Measurements from ENCODE around the gene PPTC7.

DNA sequence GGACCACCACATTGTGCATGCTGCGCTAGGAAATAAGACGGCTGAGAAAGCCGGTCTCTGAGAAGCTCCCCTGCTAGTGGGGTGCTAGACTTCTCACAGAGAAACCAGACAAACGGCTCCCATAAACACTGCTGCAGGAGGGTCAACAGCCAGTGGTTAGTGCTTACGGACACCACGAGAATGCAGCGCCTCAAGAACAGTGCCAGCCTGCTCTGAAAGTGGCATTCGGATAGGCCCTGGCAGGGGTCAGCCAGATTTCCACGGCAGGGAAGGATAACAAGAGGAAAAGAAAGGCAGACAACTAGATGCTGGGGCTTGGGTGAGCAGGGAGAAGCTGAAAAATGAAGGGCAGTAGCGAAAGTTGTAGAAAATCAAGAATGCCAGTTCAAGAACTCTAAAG lies 26.4 kb downstream of the PPTC7 start:
- no peak for TF ChIP-seq POLR2A (IDR thresholded peaks at IDR 0.05; ENCODE audit: control extremely low read depth in 1 of 2, low read depth in 2 of 2, low read length in 2 of 2)
- no peak for TF ChIP-seq EZH2 (IDR thresholded peaks at IDR 0.05; ENCODE audit: low read depth, low read length, severe bottlenecking)
- TF ChIP-seq, protein P1, sequence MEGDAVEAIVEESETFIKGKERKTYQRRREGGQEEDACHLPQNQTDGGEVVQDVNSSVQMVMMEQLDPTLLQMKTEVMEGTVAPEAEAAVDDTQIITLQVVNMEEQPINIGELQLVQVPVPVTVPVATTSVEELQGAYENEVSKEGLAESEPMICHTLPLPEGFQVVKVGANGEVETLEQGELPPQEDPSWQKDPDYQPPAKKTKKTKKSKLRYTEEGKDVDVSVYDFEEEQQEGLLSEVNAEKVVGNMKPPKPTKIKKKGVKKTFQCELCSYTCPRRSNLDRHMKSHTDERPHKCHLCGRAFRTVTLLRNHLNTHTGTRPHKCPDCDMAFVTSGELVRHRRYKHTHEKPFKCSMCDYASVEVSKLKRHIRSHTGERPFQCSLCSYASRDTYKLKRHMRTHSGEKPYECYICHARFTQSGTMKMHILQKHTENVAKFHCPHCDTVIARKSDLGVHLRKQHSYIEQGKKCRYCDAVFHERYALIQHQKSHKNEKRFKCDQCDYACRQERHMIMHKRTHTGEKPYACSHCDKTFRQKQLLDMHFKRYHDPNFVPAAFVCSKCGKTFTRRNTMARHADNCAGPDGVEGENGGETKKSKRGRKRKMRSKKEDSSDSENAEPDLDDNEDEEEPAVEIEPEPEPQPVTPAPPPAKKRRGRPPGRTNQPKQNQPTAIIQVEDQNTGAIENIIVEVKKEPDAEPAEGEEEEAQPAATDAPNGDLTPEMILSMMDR (IDR thresholded peaks at IDR 0.05; ENCODE audit: control extremely low read depth in 1 of 3, insufficient read depth in 1 of 3, low read depth in 1 of 3, low read length in 3 of 3) = no peak
- TF ChIP-seq RFX5 (IDR thresholded peaks at IDR 0.05; ENCODE audit: borderline replicate concordance, low read depth, low read length) = no peak
- no peak for TF ChIP-seq EP300 (IDR thresholded peaks at IDR 0.05; ENCODE audit: borderline replicate concordance in 1 of 2, low read depth in 2 of 2, low read length in 2 of 2)
- no peak for TF ChIP-seq ASH2L (IDR thresholded peaks at IDR 0.05; ENCODE audit: low read length)
- TF ChIP-seq KDM1A (IDR thresholded peaks at IDR 0.05; ENCODE audit: borderline replicate concordance, low read length) = no peak
